Activated T-helper 17 cell treated with anti-CD3 and anti-CD28 coated beads, Interleukin-2, amount 50 U/mL, for 72 hours (primary cell): ENCODE data around the gene TMEM150B. TPM values are rescaled to one million over a fixed set of nuclear protein-coding genes. Genes with fewer than 3 reads are reported as not detected.

Source experiments
- ATAC-seq: fragments of 150-1000 bp; cut with Tn5 transposase; replicated peaks from 2 replicates; pipeline ENCODE4 v1.10.0; 2021; ENCODE audit warnings: mild to moderate bottlenecking, moderate library complexity
- H3K27ac Mint-ChIP-seq: one replicate; pipeline ENCODE4 v1.8.0; 2022; ENCODE audit warnings: mixed read lengths
- H3K27me3 Mint-ChIP-seq: one replicate; pipeline ENCODE4 v1.8.0; 2022; ENCODE audit warnings: mixed read lengths
- H3K36me3 Mint-ChIP-seq: one replicate; pipeline ENCODE4 v1.8.0; 2022; ENCODE audit warnings: low read depth, mild to moderate bottlenecking, mixed read lengths
- H3K4me1 Mint-ChIP-seq: one replicate; pipeline ENCODE4 v1.8.0; 2022; ENCODE audit warnings: mixed read lengths
- H3K4me3 Mint-ChIP-seq: one replicate; pipeline ENCODE4 v1.8.0; 2022; ENCODE audit warnings: mild to moderate bottlenecking, mixed read lengths
- H3K9me3 Mint-ChIP-seq: one replicate; pipeline ENCODE4 v1.8.0; 2022; ENCODE audit warnings: mixed read lengths
- total RNA-seq, 2 donors: library from RNA; stranded (reverse); gene quantifications; one replicate each; pipeline ENCODE4 v1.2.3, GENCODE V29; 2022

TMEM150B gene
- total RNA-seq, 2 donors from 2014 or later: 0.39 to 0.56 TPM

DNA sequence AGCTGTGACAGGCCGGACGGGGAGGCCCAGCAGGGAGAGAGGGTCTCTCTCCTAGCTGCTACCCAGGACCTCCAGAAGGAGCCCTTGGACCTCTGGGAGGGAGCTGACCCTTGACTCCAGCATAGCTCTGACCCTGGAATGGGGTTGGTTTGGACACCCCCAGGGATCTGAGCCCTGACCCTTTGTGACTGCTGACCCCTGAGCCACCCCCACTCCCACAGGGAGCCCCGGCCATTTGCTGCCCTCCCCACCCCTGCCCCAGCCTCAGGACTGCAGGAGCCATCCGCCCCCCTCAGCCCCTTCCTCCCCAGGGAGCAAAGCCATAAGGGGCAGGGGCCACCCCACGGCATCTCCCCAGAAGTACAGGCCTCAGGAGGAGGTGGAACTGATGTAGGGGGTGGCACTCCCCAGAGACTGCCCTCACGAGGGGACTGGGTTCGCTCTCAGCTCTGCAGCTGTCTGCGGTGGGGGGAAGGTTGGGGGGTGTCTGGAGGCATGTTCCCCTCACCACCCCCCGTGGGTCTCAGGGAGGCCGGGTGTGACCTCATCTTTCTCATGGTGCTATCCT, 22.4 kb upstream of the TMEM150B start:
- no peak overlapping the region for H3K27ac Mint-ChIP-seq

DNA sequence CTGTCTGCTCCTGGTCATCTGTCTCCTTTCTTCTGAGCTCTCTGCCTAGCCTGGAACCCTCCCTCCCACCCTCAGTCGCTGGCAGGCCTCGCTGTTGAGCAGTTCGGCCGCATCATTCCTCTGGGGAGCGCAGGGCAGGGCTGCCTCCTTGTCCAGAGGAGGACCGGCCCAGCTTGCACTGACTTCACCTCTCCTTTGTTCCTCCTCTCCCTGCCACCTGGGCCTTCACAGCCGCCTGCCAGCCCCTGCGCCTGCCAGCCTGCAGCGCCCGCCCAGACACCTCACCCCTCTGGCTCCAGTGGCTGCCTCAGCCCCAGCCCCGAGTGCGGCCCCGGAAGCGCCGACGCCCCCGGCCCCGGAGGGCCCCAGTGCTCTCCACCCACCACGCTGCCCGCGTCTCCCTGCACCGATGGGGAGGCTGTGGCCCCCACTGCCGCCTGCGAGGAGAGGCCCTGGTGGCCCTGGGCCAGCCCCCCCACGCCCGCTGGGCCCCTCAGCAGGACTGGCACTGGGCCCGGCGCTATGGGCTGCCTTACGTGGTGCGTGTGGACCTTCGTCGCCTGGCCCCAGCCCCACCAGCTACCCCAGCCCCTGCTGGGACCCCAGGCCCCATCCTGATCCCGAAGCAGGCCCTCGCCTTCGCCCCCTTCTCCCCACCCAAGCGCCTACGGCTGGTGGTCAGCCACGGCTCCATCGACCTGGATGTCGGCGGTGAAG, 21.7 kb upstream of the TMEM150B start:
- no peak for ATAC-seq
- H3K36me3 Mint-ChIP-seq: peaks cover 20% of the 10 kb centered on the region
- peaks cover 9% of the 10 kb centered on the region for H3K27me3 Mint-ChIP-seq
- H3K9me3 Mint-ChIP-seq: no peaks in the 10 kb centered on the region
- no peak overlapping the region for H3K4me3 Mint-ChIP-seq
- no peak overlapping the region for H3K27ac Mint-ChIP-seq
- H3K4me1 Mint-ChIP-seq: peaks cover 7% of the 10 kb centered on the region

More for the DNA sequence above, 22.4 kb upstream of the TMEM150B start:
- Mint-ChIP-seq H3K36me3 (peaks cover 20% of the 10 kb centered on the region), H3K27me3 (peaks cover 15% of the 10 kb centered on the region), H3K9me3 (no peaks in the 10 kb centered on the region), H3K4me1 (peaks cover 8% of the 10 kb centered on the region), H3K4me3 (no peak overlapping the region)
- no peak for ATAC-seq

DNA sequence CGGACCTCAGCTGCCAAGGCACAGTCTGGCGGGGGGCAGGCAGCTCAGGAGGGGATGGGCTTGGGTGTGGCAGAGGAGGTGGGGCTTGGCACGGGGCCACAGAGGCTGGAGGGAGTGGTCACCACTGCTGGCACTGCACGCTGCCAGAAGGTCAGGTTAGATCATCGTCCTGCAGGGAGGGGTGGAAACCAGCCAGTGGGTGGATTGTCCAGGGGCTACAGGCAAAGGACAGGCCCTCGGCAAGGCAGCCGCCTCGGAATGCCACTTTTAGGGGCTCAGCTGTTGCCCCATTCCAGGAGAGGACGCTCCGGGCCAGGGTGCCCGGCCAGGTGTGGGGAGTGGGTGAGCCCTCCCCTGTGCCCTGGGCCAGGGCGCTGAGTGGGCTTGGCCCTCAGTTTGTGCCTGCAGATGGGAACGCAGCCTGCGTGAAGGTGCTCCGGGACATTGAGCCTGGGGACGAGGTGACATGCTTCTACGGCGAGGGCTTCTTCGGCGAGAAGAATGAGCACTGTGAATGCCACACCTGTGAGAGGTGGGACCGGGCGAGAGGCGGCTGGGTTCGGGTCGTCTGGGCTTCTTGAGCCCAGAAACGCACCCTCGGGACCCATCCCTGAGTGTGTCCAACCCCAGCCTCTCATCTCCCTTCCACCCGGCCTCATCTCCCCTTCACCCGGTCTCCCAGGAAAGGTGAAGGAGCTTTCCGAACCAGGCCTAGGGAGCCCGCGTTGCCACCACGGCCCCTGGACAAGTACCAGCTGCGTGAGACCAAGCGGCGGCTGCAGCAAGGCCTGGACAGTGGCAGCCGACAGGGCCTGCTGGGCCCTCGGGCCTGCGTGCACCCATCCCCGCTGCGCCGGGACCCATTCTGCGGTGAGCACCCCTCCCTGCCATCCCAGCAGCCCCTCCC, 20.9 kb upstream of the TMEM150B start:
- H3K27me3 Mint-ChIP-seq: peaks cover under 1% of the 10 kb centered on the region
- H3K4me1 Mint-ChIP-seq: peaks cover 5% of the 10 kb centered on the region
- ATAC-seq: no peak
- no peak overlapping the region for H3K4me3 Mint-ChIP-seq
- no peak overlapping the region for H3K27ac Mint-ChIP-seq
- no peaks in the 10 kb centered on the region for H3K9me3 Mint-ChIP-seq
- peaks cover 20% of the 10 kb centered on the region for H3K36me3 Mint-ChIP-seq

DNA sequence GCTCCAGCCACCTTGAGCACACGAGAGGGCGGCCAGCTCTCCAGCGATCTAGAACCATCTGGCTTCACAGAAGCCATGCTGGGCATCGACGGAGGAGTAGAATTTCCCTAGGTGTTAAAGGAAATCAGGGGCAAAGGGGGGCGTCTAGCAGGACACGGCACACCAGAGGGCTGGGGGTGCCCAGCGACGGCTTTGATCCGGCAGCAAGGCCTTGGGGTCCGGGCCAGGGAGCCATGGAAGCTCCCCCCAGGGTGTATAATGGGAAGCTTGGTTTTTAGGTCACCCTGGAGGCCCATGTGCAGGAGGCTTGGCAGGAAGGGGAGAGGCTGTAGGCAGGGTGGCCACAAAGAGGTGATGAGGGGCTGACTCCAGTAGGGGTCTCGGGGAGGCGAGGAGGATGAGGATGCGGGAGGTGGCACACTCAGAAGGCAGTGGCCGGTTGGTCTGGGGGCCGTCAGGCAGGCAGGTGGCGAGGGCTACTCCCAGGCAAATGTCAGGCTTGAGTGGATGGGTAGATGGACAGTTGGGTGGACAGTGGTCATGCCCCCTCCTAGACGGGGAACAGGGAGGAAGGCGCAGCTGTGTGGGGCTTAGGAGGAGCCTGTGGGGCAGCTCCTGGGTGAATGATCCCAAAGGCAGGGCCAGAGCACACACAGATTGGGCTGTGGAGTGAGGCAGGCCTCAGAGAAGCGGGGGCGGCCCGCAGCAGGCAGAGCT, 20.1 kb upstream of the TMEM150B start:
- peaks cover 20% of the 10 kb centered on the region for H3K36me3 Mint-ChIP-seq
- H3K4me1 Mint-ChIP-seq: peaks cover 5% of the 10 kb centered on the region
- no peak overlapping the region for H3K27ac Mint-ChIP-seq
- no peaks in the 10 kb centered on the region for H3K9me3 Mint-ChIP-seq
- no peak overlapping the region for H3K4me3 Mint-ChIP-seq
- no peak for ATAC-seq
- no peaks in the 10 kb centered on the region for H3K27me3 Mint-ChIP-seq

DNA sequence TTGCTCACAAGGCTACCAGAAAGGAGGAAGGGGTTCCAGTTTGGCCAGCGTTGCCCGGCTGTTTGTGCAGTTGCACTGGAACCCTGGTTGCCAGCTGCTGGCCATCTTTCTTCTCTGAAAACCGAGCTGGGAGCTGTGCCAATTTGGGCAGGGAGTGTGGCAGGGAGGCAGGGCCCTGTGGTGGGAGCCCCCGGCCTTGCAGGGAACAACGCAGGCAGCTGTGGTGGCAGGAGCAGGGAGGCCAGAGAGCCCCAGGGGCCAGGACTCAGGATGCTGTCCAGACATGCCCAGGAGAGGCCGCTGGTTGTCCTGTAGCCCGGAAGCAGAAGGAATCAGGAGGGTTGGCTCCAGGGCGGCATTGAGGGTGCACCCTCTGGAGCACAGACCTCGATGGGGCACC, 19.3 kb upstream of the TMEM150B start:
- H3K4me3 Mint-ChIP-seq: no peak overlapping the region
- H3K9me3 Mint-ChIP-seq: no peaks in the 10 kb centered on the region
- H3K27me3 Mint-ChIP-seq: no peaks in the 10 kb centered on the region
- no peak for ATAC-seq
- H3K27ac Mint-ChIP-seq: no peak overlapping the region
- peaks cover 24% of the 10 kb centered on the region for H3K36me3 Mint-ChIP-seq
- peaks cover 5% of the 10 kb centered on the region for H3K4me1 Mint-ChIP-seq

DNA sequence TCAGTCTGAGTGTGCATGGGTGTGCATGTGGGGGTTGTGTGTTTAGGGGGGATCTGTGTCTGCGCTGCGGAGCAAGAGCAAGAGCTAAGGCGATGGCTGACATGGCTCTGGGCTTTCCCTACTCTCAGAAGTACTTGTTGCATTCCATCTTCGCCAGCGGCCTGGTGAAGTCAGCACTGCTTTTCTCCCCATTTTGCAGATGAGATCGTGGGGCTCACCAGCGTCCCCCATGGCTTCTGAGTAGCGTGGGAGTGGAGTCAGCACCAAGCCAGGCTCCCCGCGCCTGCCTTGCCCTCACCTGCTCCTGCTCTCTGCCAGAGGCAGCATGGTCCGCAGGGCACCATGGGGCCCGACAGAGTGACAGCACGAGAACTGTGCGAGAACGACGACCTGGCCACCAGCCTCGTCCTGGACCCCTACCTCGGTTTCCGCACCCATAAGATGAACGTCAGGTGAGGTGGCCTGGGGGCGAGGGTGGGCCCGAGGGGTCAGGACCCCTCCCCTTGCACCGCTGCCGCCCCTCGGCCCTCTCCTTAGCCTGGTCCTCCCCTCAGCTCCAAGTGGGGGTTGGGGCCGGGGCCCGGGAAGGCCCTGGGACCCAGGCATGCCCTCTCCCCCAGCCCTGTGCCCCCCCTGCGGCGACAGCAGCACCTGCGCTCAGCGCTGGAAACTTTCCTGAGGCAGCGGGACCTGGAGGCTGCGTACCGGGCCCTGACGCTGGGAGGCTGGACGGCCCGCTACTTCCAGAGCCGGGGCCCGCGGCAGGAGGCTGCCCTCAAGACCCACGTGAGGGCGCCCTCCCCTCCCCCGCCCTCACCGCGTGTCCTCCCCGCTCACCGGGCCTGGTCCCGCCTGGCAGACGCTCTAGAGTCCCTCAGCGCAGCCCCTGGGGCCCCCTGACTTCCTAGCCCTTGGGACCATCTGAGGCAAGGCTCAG, 16.7 kb upstream of the TMEM150B start:
- Mint-ChIP-seq H3K4me3 (peak overlapping the region; percentile 89), H3K27me3 (peaks cover 3% of the 10 kb centered on the region), H3K36me3 (peaks cover 32% of the 10 kb centered on the region), H3K27ac (peak overlapping the region; percentile 99), H3K4me1 (peaks cover 10% of the 10 kb centered on the region), H3K9me3 (no peaks in the 10 kb centered on the region)
- no peak for ATAC-seq

DNA sequence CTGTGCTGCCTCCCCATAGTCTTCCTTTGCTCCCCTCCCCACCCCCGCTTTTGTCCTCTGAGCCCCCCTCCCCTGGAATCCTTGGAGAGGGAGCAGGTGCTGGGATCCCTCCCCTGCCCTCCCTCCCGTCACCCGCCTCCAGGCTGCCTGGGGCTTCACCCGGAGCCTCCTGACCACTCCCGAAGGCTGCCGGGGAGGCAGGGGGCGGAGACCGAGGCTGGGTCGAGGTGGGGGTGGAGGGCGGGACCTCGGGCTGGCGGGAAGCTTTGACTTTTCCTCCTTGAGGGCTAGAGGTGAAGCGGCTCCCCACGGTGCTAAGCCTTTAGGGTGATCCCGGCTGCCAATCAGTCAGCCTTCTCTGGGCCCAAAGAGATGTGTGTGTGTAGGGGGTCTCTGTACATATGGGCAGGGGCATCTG, 16.0 kb upstream of the TMEM150B start:
- H3K36me3 Mint-ChIP-seq: peaks cover 32% of the 10 kb centered on the region
- peak overlapping the region; percentile 89 for H3K4me3 Mint-ChIP-seq
- peaks cover 3% of the 10 kb centered on the region for H3K27me3 Mint-ChIP-seq
- H3K9me3 Mint-ChIP-seq: no peaks in the 10 kb centered on the region
- no peak for ATAC-seq
- H3K27ac Mint-ChIP-seq: peak overlapping the region; percentile 99
- peaks cover 10% of the 10 kb centered on the region for H3K4me1 Mint-ChIP-seq

DNA sequence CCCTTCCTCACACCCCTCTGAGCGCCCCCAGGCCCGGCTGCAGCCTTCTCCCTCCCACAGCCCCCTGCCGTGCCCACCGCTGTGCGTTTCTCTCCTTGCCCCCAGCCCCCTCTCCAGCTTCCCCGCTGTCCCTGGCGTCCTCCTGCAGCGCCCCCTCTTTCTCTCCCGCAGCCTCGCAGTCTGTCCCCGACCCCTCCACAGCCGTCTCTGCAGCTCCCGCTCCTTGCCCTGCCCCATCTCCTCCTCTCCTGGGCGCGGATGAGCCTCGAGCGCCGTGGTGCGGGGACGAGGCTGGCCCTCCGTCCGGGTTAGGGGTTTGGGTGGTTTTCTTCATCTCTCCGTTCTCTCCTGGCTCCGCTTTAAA, 15.6 kb upstream of the TMEM150B start:
- peaks cover 3% of the 10 kb centered on the region for H3K27me3 Mint-ChIP-seq
- ATAC-seq: no peak
- H3K27ac Mint-ChIP-seq: peak overlapping the region; percentile 99
- H3K9me3 Mint-ChIP-seq: no peaks in the 10 kb centered on the region
- peak overlapping the region; percentile 89 for H3K4me3 Mint-ChIP-seq
- peaks cover 10% of the 10 kb centered on the region for H3K4me1 Mint-ChIP-seq
- H3K36me3 Mint-ChIP-seq: peaks cover 32% of the 10 kb centered on the region

DNA sequence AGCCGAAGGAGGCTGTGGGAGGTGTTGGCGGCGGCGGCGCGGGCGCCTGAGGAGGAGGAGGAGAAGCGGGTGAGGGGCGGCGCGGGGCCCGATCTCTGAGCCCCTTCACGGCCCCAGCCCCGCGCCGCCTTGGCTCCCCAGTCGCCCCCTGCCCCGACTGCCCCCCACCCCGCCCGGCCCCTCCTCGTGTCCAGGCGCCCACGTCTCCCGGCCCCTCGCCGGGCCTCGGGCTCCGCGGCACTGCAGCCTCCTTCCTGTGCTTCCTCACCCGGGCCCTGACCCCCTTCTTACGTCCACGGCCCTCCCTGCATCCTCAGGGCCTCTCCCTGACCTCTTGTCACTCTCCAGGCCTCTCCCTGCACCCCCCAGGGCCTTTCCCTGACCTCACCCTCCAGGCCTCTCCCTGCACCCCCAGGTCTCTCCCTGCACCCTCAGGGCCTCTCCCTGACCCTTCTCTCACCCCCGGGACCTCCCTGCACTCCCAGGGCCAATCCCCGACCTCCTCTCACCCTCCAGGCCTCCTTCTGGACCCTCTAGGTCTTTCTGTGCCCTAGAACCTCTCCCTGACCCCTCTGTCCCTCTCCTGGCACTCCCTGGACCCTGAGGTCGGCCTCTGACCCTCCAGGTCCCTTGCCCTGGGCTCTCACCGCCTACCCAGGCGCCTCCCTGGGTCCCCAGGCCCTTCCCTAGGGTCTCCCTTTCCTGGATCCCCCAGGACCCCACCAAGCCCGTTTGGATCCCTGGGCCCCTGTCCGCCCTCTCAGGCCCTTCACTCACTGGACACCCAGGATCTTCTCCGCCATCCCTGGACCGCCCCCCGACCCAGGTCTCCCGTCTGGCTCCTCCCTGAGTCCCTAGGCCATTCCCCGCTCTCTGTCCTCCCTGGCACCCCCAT, 15.0 kb upstream of the TMEM150B start:
- Mint-ChIP-seq H3K36me3 (peaks cover 28% of the 10 kb centered on the region), H3K4me1 (peaks cover 10% of the 10 kb centered on the region), H3K27ac (peak overlapping the region; percentile 99), H3K4me3 (peak overlapping the region; percentile 89), H3K27me3 (peaks cover 3% of the 10 kb centered on the region), H3K9me3 (no peaks in the 10 kb centered on the region)
- no peak for ATAC-seq

DNA sequence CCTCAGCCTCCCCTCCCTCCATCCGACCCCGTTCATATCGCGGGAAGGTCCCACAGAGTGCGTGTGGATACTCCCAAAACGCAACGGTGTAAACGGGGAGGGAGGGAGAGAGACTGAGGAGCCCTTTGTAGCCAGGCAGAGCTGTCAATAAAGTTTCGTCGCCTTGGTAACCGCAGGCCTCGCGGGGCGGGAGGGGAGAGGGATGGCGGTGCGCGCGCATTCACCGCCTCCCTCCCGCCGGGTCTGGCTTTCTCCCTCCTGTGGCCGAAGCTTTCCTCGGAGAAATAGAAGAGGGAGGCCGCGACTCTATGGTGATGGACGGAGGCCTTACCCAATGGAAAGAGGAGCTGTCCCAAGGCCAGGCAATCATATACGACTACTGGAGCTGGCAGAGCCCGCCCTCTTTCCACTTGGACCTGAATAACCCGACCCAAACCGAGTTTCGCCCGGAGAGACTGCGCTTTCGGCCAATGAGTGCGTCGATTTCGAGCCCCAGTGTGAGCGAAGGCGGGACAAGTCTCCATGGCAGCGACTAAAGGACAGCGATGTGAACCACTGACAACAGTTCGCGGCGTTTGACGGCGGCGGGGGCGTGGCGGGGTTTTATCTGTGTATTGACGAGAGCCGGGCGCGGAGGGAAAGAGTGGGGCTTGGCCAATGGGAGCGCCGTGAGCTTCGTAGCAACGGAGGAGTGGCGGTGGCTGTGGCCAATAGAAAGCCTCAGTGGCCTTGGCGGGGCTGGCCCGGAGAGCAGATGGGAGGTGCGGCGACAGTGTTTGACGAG, 14.2 kb upstream of the TMEM150B start, which contains the start of gene KMT5C:
TSS of gene KMT5C (plus strand) at position 772 of the 784 bp plus-strand sequence. CDS start 2,061 bp downstream, outside the sequence.
- peaks cover 21% of the 10 kb centered on the region for H3K36me3 Mint-ChIP-seq
- H3K27me3 Mint-ChIP-seq: peaks cover 3% of the 10 kb centered on the region
- H3K4me1 Mint-ChIP-seq: peaks cover 10% of the 10 kb centered on the region
- peak within 1 kb of the TSS; percentile 99 for H3K27ac Mint-ChIP-seq
- peak within 1 kb of the TSS; percentile 89 for H3K4me3 Mint-ChIP-seq
- H3K9me3 Mint-ChIP-seq: no peaks in the 10 kb centered on the region
- peak; percentile 86 for ATAC-seq

DNA sequence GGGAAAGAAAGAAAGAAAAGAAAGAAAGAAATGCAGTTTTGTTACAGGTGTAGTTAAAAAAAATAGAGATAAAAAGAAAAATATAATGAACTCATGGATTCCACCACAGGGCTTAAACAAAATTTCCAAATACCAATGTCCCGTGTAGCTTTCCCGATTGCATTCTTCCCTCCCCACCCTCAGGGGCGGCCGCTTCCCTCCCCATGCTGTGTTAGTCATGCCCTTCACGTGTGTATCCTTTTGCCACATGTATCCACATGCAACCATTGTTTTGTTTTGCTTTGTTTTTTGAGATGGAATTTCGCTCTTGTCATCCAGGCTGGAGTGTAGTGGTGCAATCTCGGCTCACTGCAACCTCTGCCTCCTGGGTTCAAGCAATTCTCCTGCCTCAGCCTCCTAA, 11.0 kb upstream of the TMEM150B start:
- no peaks in the 10 kb centered on the region for H3K9me3 Mint-ChIP-seq
- H3K4me1 Mint-ChIP-seq: peaks cover 5% of the 10 kb centered on the region
- no peak overlapping the region for H3K4me3 Mint-ChIP-seq
- ATAC-seq: no peak
- H3K36me3 Mint-ChIP-seq: peaks cover 12% of the 10 kb centered on the region
- H3K27me3 Mint-ChIP-seq: peaks cover 8% of the 10 kb centered on the region
- no peak overlapping the region for H3K27ac Mint-ChIP-seq

DNA sequence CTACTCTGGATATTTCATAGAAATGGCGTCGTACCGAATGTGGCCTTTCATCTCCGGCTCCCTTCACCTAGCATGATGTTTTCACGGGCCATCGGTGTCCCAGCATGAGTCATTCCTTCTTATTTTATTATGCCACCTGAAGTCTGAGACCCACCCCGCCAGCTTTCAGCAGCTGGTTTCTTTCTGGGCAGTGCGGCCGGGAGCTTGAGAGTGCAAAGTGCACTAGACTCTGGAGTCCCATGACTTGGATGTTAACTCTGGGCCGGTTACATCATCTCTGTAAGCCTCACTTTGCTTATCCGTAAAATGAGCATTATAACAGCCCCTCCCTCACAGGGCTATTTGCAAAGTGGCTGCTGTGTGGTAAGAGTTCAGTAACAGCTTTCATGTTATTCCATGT, 8.7 kb upstream of the TMEM150B start:
- Mint-ChIP-seq H3K27me3 (peaks cover 11% of the 10 kb centered on the region), H3K4me1 (peaks cover 5% of the 10 kb centered on the region), H3K4me3 (no peak overlapping the region), H3K36me3 (peaks cover 5% of the 10 kb centered on the region), H3K27ac (no peak overlapping the region), H3K9me3 (no peaks in the 10 kb centered on the region)
- ATAC-seq: no peak
